Stimulated activated CD8-positive, alpha-beta memory T cell treated with anti-CD3 and anti-CD28 coated beads, Interleukin-12 subunit alpha, Interleukin-12 subunit beta, amount 100 ng/mL, for 24 hours (primary cell): ENCODE measurements around the gene A3GALT2.

Experiments used
- DNase-seq: peaks from one replicate; pipeline ENCODE4 v3.0.0-alpha.2; 2020; ENCODE audit errors: extremely low read depth

The A3GALT2 gene

GRCh38 chr1:33350611-33351280 lies 29.8 kb upstream of the A3GALT2 start:
- no peak for DNase-seq

GRCh38 chr1:33349778-33350610 lies 29.1 kb upstream of the A3GALT2 start:
- DNase-seq, result peak; percentile 42

- peak; percentile 10 for DNase-seq
Measured at GRCh38 chr1:33349081-33349759, 28.3 kb upstream of the A3GALT2 start.

- DNase-seq, result no peak
Measured at GRCh38 chr1:33348676-33349080, 27.8 kb upstream of the A3GALT2 start.

GRCh38 chr1:33348194-33348593 lies 27.3 kb upstream of the A3GALT2 start:
- no peak for DNase-seq

GRCh38 chr1:33347650-33347992 lies 26.7 kb upstream of the A3GALT2 start:
- DNase-seq, result no peak

GRCh38 chr1:33346927-33347649 lies 26.2 kb upstream of the A3GALT2 start:
- no peak for DNase-seq

GRCh38 chr1:33346533-33346926 lies 25.6 kb upstream of the A3GALT2 start:
- DNase-seq, result no peak

GRCh38 chr1:33344896-33345560 lies 24.1 kb upstream of the A3GALT2 start:
- no peak for DNase-seq

GRCh38 chr1:33343539-33343938 lies 22.6 kb upstream of the A3GALT2 start:
- DNase-seq, result no peak

GRCh38 chr1:33342041-33342723 lies 21.3 kb upstream of the A3GALT2 start:
- DNase-seq, result no peak

- DNase-seq, result no peak
Measured at GRCh38 chr1:33341190-33341589, 20.3 kb upstream of the A3GALT2 start.

- no peak for DNase-seq
Measured at GRCh38 chr1:33339413-33339812, 18.5 kb upstream of the A3GALT2 start.

- no peak for DNase-seq
Measured at GRCh38 chr1:33338440-33339211, 17.7 kb upstream of the A3GALT2 start.

- no peak for DNase-seq
Measured at GRCh38 chr1:33338048-33338439, 17.1 kb upstream of the A3GALT2 start.

GRCh38 chr1:33337441-33337840 lies 16.5 kb upstream of the A3GALT2 start:
- DNase-seq, result no peak

- DNase-seq, result no peak
Measured at GRCh38 chr1:33336580-33336979, 15.7 kb upstream of the A3GALT2 start.

- DNase-seq, result no peak
Measured at GRCh38 chr1:33335020-33335419, 14.1 kb upstream of the A3GALT2 start.

GRCh38 chr1:33334081-33334552 lies 13.2 kb upstream of the A3GALT2 start:
- DNase-seq, result no peak

GRCh38 chr1:33332881-33333280 lies 12.0 kb upstream of the A3GALT2 start:
- DNase-seq, result no peak
